ENCODE results near the gene R3HDM2. TPM values are rescaled to one million over a fixed set of nuclear protein-coding genes. Genes with fewer than 3 reads are reported as not detected.

R3HDM2 gene
- total RNA-seq, 2 donors from 2014 or later, result 82.7 to 116 TPM

DNA sequence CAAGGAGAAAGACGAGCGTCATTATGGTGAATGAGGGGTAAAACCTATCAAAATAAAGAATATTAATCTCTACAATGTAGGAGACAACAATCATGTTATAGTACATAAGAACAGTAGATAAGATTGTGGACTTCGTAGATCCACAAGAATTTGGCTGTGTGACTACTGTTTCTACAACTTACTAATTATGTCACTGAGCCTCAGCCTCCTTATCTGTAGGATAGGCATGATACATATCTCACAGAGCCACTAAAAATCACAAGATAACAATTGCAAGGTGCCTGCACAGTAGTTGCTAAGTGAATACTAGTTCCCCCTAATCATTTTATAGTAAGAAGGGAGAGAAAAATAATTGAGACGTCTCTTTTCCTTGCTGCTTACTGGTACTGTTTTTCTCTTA lies 101.6 kb downstream of the R3HDM2 start:
- Mint-ChIP-seq H3K4me1 (no peaks in the 10 kb centered on the region), H3K4me3 (no peak overlapping the region), H3K36me3 (ENCODE audit: low read depth) (peaks cover 27% of the 10 kb centered on the region), H3K9me3 (peaks cover 4% of the 10 kb centered on the region), H3K27ac (no peak overlapping the region), H3K27me3 (ENCODE audit: insufficient read depth) (no peaks in the 10 kb centered on the region)
- H3K27ac ChIP-seq (ENCODE audit: low read depth, low read length), result no peak overlapping the region
- no peaks in the 10 kb centered on the region for H3K4me1 ChIP-seq (ENCODE audit: control insufficient read depth, insufficient read depth, low read length)
- TF ChIP-seq, protein P1, sequence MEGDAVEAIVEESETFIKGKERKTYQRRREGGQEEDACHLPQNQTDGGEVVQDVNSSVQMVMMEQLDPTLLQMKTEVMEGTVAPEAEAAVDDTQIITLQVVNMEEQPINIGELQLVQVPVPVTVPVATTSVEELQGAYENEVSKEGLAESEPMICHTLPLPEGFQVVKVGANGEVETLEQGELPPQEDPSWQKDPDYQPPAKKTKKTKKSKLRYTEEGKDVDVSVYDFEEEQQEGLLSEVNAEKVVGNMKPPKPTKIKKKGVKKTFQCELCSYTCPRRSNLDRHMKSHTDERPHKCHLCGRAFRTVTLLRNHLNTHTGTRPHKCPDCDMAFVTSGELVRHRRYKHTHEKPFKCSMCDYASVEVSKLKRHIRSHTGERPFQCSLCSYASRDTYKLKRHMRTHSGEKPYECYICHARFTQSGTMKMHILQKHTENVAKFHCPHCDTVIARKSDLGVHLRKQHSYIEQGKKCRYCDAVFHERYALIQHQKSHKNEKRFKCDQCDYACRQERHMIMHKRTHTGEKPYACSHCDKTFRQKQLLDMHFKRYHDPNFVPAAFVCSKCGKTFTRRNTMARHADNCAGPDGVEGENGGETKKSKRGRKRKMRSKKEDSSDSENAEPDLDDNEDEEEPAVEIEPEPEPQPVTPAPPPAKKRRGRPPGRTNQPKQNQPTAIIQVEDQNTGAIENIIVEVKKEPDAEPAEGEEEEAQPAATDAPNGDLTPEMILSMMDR (conservative IDR thresholded peaks at IDR 0.05), result no peak
- no peak for DNase-seq
- H3K4me3 ChIP-seq (ENCODE audit: low read length), result no peak overlapping the region
- H3K36me3 ChIP-seq (ENCODE audit: control insufficient read depth, insufficient read depth, low read length), result peaks cover 10% of the 10 kb centered on the region
- H3K9me3 ChIP-seq (ENCODE audit: control insufficient read depth, low read length), result no peaks in the 10 kb centered on the region
- 94% methylated on average over 2 of the region's 4 CpGs; no CpG with 5 or more reads in 1 of the 2 experiments for WGBS, 2 experiments (ENCODE audit: insufficient coverage in 1 of 2, insufficient read length in 1 of 2)
- H3K9ac ChIP-seq (ENCODE audit: extremely low read depth, low read length, poor library complexity, severe bottlenecking), result no peak overlapping the region
- H3K27me3 ChIP-seq (ENCODE audit: control insufficient read depth, insufficient read depth, low read length, poor library complexity, severe bottlenecking), result no peaks in the 10 kb centered on the region

DNA sequence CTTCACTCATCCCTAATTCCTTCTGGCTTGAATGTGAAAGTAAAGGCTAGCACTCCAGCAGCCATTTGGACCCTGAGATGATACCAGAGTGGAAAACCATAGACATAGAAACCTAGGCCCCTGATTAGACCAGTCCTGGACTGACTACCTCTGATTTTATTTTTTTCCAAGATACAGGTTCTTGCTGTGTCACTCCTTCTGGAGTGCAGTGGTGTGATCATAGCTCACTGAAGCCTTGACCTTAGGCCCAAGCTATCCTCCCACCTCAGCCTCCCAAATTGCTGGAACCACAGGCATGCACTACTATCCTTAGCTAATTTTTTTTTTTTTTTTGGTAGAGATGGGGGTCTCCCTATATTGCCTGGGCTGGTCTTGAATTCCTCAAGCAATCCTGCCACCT lies 105.4 kb downstream of the R3HDM2 start:
- no peaks in the 10 kb centered on the region for H3K9me3 ChIP-seq (ENCODE audit: control insufficient read depth, low read length)
- DNase-seq, result no peak
- Mint-ChIP-seq H3K27ac (no peak overlapping the region), H3K9me3 (no peaks in the 10 kb centered on the region), H3K4me3 (no peak overlapping the region), H3K4me1 (peaks cover under 1% of the 10 kb centered on the region), H3K27me3 (ENCODE audit: insufficient read depth) (no peaks in the 10 kb centered on the region), H3K36me3 (ENCODE audit: low read depth) (peaks cover 21% of the 10 kb centered on the region)
- no peak overlapping the region for H3K4me3 ChIP-seq (ENCODE audit: low read length)
- H3K36me3 ChIP-seq (ENCODE audit: control insufficient read depth, insufficient read depth, low read length), result peaks cover 10% of the 10 kb centered on the region
- no peak overlapping the region for H3K27ac ChIP-seq (ENCODE audit: low read depth, low read length)
- no peaks in the 10 kb centered on the region for H3K27me3 ChIP-seq (ENCODE audit: control insufficient read depth, insufficient read depth, low read length, poor library complexity, severe bottlenecking)
- TF ChIP-seq, protein P1 (conservative IDR thresholded peaks at IDR 0.05), result no peak
- no peak overlapping the region for H3K9ac ChIP-seq (ENCODE audit: extremely low read depth, low read length, poor library complexity, severe bottlenecking)
- H3K4me1 ChIP-seq (ENCODE audit: control insufficient read depth, insufficient read depth, low read length), result peaks cover under 1% of the 10 kb centered on the region

DNA sequence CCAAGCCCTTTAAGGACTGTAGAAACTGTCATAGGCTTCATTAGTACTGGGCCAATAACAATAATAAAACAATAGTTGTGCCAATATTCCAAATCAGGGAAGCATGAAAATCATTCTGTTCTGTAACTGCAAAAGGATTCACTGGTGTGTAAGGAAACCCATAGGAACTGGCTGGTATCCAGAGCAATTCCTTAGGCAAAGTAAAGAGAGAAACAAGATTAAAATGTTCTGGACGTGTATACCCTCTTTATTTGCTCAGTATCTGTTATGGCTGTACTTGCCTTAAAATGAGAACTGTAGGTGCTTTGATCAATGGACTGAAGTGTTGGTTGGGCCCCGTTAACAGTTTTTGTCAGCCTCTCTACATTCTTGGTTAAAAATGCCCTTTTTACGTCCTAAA lies 107.4 kb downstream of the R3HDM2 start:
- Histone ChIP-seq H3K9me3 (ENCODE audit: control insufficient read depth, low read length) (no peaks in the 10 kb centered on the region), H3K4me3 (ENCODE audit: low read length) (no peak overlapping the region), H3K9ac (ENCODE audit: extremely low read depth, low read length, poor library complexity, severe bottlenecking) (no peak overlapping the region), H3K4me1 (ENCODE audit: control insufficient read depth, insufficient read depth, low read length) (peaks cover 8% of the 10 kb centered on the region), H3K27me3 (ENCODE audit: control insufficient read depth, insufficient read depth, low read length, poor library complexity, severe bottlenecking) (no peaks in the 10 kb centered on the region), H3K27ac (ENCODE audit: low read depth, low read length) (no peak overlapping the region), H3K36me3 (ENCODE audit: control insufficient read depth, insufficient read depth, low read length) (peaks cover 5% of the 10 kb centered on the region)
- Mint-ChIP-seq H3K4me1 (peaks cover 11% of the 10 kb centered on the region), H3K27ac (no peak overlapping the region), H3K9me3 (no peaks in the 10 kb centered on the region), H3K36me3 (ENCODE audit: low read depth) (peaks cover 9% of the 10 kb centered on the region), H3K4me3 (no peak overlapping the region), H3K27me3 (ENCODE audit: insufficient read depth) (no peaks in the 10 kb centered on the region)
- WGBS, 2 experiments (ENCODE audit: insufficient coverage in 1 of 2, insufficient read length in 1 of 2), result 88 to 100% methylated on average over 3 of the region's 3 CpGs
- DNase-seq, result no peak
- TF ChIP-seq, protein P1 (conservative IDR thresholded peaks at IDR 0.05), result no peak
